GOT3 (cell line): ENCODE data around the gene ATP13A4.

Experiments
- DNase-seq: peaks from one replicate; lab custom pipeline; 2025; ENCODE audit warnings: mixed read lengths; lab: John Stamatoyannopoulos, UW

Gene ATP13A4, protein sequence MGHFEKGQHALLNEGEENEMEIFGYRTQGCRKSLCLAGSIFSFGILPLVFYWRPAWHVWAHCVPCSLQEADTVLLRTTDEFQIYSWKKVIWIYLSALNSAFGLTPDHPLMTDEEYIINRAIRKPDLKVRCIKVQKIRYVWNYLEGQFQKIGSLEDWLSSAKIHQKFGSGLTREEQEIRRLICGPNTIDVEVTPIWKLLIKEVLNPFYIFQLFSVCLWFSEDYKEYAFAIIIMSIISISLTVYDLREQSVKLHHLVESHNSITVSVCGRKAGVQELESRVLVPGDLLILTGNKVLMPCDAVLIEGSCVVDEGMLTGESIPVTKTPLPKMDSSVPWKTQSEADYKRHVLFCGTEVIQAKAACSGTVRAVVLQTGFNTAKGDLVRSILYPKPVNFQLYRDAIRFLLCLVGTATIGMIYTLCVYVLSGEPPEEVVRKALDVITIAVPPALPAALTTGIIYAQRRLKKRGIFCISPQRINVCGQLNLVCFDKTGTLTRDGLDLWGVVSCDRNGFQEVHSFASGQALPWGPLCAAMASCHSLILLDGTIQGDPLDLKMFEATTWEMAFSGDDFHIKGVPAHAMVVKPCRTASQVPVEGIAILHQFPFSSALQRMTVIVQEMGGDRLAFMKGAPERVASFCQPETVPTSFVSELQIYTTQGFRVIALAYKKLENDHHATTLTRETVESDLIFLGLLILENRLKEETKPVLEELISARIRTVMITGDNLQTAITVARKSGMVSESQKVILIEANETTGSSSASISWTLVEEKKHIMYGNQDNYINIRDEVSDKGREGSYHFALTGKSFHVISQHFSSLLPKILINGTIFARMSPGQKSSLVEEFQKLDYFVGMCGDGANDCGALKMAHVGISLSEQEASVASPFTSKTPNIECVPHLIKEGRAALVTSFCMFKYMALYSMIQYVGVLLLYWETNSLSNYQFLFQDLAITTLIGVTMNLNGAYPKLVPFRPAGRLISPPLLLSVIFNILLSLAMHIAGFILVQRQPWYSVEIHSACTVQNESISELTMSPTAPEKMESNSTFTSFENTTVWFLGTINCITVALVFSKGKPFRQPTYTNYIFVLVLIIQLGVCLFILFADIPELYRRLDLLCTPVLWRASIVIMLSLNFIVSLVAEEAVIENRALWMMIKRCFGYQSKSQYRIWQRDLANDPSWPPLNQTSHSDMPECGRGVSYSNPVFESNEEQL

DNA sequence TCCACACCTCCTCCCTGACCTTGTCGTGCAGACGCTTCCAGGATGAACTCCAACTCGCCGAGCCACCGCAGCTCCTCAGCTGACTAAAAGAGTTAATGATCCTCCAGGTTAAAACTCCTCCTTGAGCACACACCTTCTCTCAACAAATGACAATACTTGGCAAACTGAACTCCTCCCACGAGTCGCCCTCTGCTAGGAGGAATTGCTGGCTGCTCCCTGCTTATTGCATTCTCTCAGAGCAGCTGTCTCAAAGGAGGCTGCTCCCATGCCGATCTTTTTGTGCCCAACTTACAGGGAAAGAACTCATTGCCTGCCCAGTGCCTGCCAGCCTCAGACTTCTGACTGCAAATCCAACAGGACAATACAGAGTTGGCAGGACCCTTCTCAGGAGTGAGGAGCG, at the start of gene ATP13A4:
ATP13A4 (minus strand) TSS at position 85 of the 400 bp plus-strand sequence. CDS start 96 bp downstream, outside the sequence.
- no peak for DNase-seq

DNA sequence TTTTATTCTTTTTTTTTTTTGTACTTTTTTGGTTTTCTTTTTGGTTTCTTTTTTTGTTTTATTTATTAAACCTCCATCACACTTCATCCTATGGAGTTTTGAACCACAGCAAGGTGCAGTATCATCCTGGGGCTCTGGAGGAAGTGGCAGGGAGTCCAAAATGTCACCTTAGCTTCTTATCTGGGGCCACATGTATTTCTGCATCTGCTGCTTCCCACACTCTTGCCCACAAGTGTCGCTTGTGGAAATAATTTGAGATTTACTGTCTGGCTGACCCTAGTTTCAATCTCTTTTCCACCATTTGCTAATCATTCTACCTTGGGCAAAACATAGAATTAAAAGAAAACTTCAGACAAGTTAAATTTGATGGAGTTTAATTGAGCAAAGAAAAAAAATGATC, 44.7 kb upstream of the ATP13A4 start:
- DNase-seq = no peak

DNA sequence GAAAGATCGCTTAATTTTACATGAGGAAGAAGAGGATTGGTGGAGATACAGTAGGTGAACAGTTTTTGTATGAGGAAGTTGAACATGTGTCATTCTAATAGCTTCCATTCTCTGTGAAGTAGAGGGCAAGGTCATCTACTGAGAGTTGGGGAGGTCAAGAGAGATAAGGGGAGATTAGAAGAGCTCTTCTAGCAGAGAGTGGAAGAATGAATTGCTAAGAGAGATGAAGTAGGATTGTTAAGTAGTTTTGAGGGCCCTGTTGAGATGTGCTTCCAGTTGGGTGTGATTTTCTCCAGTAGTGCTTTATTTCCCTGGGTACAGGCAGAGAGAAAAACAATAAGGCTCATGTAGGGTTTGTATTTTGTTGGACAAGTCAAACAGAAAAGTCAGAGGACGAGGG, 43.5 kb upstream of the ATP13A4 start:
- DNase-seq = no peak

DNA sequence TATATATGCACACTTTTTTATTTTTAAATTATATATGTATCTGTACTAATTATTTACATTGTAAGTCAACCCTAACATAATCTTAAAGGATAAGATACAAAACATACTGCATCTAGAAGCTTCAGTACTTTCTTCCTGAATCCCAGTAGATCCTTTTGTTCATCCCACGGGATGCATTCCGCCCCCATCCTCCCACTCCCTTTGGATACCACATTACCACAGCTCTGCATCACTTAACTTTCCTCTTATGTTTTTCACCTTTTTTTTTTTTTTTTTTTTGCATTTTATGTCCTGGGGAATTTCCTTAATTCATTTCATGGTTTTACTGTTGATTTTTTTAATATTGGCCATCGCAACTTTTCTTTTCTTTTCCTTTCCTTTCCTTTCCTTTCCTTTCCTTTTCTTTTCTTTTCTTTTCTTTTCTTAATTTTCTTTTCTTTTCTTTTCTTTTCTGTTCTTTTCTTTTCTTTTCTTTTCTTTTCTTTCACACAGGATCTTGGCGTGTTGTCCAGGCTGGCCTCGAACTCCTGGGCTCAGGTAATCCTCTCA, 41.3 kb upstream of the ATP13A4 start:
- DNase-seq = no peak

DNA sequence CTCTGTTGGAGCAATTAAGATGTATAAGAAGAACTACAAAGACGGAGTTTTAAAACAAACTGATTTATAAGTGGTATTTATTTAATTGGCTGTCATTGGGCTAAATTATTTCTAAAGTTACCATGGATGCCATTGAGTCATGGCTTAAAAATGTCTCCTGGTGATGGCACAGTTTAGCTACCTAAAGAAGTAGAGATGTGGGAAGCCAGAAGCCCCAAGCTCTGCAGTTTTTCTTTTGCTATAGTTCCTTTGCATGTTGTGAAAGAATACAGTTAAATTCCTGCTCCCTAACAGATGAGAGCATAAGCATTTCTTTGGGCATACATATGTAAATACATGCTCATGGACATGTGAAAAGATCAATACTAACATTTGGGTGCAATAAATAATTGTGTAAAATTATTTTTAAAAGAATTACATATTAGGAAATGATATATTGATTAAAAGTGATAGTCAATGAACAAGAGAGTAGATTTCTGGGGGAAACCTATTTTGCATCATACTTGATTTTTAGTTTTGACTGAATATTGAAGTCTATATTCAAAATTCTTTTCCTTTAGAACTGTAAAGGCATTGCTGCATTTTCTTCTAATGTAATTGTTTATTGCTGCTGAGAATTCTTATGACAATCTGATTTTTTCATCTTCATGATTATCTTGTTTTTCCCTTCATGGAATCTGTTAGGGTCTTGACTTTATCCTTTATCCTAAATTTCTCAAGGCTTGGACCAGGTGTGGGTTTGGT, 40.4 kb upstream of the ATP13A4 start:
- no peak for DNase-seq

DNA sequence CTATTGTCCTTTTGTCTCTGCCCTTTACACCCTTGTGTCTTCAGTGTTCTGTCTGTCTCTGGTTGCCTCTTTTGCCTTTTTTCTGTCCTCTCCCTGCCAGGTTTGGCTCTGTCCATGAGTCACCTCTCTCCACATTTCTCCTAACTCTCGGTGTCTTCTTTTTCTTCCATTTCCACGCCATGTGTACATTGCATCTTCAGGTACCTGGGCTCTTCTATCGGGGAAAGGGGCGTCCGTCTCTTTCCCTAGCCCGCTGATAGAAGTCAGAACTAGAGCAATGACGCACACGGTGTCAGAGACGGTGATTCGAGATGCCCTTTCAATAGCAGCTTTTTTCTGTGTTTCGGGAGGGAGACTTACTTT, 39.0 kb upstream of the ATP13A4 start:
- no peak for DNase-seq

DNA sequence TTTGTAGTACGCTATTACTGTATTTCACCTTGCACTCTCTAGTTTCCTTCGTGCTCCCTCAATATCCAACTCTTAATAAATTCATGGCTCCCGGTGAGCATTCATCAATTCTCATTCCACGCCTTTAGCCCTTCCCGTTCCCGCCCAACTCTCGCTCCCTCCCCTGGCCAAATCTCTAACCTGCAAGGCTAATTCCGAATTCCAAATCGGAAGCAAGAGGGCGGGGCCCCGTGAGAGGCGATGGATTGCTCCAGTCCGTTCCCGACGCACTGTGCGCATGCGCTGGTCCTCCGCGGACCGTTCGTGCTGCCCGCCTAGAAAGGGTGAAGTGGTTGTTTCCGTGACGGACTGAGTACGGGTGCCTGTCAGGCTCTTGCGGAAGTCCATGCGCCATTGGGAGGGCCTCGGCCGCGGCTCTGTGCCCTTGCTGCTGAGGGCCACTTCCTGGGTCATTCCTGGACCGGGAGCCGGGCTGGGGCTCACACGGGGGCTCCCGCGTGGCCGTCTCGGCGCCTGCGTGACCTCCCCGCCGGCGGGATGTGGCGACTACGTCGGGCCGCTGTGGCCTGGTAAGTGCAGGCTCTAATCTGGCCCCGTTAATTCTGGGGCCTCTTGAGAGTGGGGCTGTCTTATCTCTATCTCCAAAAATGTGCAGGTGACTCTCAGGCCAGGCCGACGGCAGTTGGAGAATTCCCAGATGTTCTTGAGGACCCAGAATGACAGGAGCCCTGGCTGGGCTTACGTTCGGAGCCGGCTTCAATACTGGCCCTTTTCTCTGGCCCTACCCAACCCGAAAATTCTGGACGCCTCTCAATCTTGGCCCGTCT, 38.4 kb upstream of the ATP13A4 start, which contains the start of gene OPA1:
OPA1 (plus strand) TSS at position 368 of the 827 bp plus-strand sequence; CDS start at position 538, 170 bp downstream.
- DNase-seq = peak; percentile 96

DNA sequence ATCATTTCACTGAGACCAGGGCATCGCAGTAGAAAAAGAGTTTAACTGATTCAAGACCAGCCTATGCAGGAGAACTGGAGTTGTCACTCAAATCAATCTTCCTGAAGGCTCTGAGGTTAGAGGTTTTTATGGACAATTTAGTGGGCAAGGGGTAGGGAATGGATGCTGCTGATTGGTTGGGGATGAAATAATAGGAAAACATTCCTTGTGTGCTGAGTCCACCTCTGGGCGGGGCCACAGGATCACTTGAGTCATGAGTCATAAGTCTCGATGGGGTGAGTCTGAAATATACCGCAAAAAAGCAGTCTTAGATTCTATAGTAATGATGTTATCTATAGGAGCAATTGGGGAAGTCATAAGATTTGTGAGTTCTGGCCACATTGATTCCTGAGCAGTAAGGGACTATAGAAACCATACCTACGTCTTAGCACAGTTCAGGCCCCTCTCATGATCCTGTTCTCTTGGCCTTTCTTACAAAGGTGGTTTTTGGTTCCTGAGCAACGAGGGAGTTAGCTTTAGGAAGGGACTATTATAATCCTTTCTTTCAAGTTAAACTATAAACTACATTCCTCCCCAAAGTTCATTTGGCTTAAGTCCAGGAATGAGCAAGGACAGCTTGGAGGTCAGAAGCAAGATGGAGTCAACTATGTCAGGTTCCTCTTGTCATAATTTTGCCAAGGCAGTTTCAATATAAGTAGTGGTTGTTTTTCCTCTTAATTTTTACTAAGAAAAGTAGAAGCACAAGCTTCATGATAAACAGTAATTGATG, 35.6 kb upstream of the ATP13A4 start:
- DNase-seq = no peak

DNA sequence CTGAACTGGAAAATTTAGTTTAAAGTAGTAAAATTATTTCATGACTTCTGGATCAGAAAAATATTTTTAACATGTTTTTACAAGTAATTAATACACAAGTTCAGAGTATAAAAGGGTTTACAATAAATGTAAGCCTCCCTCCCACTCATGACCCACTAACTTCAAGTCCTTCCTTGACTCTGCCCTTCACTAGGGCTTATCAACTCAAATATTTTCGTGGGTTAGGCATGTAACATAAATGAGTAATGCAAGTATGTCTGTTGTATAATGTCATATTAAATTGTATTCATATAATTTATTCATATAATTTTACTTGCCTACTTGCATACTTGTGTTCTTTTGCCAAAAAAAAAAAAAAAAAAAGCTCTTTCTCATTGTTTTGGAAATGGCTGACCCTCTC, 34.9 kb upstream of the ATP13A4 start:
- DNase-seq = no peak

DNA sequence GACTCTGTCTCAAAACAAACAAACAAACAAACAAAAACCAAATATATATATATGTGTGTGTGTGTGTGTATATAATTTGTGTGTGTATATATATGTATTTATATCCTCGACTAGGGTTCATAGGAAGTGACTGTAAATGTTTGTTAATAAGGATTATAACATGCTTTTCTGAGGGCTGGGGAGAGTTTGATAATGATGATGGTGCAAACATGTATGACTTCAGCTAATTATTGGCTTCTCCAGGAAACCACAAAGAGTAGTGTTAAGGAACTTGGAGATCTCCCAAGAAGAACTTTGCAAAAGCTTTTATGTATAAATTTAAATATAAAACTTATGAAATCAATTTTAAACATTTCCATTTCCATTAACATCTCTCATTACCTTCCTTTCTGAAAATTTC, 34.4 kb upstream of the ATP13A4 start:
- DNase-seq = no peak

DNA sequence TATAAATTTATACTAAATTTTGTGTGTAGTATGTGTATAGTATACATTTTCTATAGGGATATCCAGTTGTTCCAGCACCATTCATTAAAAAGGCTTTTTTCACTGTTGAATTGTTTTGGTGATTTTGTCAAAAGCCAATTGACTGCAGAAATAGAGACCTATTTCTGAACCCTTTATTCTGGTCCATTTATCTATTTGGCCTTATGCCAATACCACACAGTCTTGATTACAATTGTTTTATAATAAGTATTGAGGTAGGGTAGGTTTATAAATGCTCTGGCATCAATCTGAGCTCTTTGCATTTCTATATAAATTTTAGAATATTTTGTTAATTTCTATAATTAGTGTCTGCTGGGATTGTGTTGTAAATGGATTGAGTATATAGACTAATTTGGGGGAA, 31.8 kb upstream of the ATP13A4 start:
- no peak for DNase-seq

DNA sequence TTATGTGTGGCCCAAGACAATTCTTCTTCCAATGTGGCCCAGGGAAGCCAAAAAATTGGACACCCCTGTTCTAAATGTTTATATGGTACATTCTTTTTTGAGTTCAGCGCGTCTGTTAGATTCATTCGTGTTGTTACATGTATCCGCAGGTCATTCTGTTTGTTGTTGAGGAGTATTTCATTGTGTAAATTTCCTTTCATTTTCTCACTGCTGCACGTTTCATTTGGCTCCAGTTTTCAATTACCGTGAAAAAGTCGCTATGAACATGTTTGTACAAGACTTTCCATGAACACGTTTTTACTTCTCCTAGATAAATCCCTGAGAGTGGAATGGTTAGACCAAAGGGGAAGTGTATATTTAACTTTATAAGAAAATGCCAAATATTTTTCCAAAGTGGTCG, 30.8 kb upstream of the ATP13A4 start:
- no peak for DNase-seq

DNA sequence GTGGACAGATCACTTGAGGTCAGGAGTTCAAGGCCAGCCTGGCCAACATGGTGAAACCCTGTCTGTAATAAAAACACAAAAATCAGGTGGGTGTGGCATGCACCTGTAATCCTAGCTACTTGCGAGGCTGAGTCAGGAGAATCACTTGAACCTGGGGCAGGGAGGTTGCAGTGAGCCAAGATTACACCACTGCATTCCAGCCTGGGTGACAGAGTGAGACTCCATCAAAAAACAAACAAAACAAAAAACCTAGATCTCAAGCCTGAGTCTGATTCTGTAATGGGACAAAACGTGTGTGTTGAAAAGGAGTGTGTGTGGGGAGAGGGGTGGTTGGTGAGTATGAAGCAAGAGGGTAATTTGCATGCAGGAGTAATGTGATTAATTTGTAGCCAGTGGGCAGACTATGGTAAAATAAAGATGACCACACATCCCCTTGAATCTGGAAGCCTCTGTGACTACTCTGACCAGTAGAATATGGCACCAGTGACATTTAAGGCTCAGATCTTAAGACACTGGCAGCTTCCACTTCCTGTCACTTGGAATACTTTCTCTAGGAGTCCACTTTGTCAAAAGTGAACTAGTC, 19.9 kb upstream of the ATP13A4 start:
- DNase-seq = no peak

DNA sequence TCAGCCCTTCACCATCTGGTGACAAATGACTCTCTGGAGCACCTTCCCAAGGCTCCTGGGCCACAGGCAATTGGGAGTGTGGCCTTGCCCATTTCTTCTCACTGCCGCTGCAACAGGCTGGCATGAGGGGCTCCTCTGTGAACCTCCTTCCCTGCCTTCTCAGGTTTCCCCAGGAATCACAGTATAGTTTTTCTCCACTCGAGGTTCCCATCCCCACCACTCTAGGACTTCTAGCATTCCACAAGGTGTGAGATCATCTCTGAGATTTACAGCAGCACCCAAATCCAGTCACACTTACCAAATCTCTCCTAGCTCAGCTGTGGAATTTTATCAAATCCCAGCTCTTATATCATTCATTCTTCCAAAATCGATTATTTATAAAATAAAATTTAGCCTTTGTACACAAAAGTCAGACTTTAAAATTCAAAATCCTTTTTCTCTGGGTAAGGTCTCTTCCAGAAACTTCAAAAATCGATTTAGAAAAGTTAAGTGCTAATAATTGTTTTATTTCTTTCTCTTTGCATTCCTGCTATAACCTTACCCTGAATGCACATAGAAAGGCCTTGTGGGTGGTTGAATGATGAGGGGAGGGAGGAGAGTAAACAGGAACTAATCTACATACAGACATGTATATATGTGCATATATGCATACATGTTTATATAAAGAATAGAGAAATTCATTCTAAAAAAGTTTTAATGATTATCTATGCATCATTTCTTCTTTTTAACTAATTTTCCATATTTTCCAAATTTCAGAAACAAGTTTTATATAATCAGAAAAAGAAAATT, 18.9 kb upstream of the ATP13A4 start:
- no peak for DNase-seq

DNA sequence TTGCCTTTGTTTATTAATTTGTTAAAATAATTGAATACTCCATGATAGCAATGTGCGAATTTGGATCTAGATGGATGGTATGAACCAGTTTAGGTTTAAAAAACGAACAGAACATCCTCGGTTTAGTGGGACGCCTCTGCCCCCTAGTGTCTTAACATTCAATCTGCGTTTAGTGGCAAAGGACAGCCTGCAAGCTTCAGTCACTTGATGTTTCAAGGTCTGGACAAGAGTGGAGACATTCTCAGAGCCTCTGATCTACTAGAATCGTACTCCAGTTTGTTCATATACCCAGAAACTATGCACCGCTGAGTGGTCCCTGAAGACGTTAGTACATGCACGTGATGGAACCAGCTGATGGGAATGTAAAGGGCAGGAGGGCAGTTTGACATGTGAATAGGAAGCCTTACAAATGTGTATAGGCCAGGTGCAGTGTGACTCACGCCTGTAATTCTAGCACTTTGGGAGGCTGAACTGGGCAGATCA, 17.8 kb upstream of the ATP13A4 start:
- DNase-seq = peak; percentile 15

DNA sequence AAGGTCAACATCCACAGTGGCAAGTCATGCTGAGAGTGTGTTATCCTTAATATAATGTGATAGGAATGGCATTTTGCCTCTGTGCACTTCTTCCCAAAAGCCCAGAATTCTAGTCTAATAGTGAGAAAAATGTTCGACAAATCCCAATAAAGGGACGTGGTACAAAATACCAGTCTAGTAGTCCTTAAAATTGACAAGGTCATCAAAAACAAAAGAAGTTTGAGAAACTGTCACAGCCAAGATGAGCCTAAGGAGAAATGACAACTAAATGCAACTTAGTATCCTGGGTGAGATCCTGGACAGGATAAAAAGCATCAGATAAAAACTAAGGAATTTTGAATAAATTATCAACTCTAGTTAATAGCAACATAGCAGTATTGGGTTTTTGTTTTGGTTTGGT, 14.4 kb upstream of the ATP13A4 start:
- DNase-seq = no peak

DNA sequence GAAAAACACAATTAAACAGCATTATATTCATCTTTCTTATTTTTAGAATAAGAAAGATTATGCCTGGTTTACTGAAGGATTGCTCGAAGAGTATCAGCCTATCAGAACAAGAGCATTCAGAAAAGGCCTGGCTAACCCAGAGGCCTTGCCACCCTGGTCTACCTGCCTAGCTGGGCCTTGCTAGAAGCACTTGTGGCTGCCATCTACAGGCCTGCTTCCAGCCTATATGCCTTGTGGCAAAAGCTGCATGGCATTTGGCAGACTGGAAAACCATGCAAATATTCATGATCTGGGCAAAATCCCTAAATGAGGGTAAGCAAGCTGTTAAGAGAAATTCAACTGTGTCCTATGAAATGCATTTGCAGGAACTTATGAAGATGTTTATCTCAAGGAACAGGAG, 9.3 kb upstream of the ATP13A4 start:
- no peak for DNase-seq

DNA sequence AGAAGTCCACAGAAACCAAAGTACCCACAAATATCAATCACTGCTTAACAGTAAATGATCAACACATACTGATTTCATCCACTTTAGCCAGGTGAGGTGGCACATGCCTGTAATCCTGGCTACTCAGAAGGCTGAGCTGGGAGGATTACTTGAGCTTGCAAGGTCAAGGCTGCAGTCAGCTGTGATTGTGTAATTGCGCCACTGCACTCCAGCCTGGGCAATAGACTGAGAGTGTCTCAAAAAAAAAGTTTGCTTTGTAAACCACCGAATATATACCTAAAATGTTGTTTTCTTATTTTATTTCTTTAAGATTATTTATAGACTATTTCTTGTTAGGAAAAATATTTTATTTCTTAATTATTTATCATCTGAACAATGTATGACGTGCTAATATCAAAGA, 8.7 kb upstream of the ATP13A4 start:
- no peak for DNase-seq
